ENCODE data around the gene GLCCI1.

The GLCCI1 gene

DNA sequence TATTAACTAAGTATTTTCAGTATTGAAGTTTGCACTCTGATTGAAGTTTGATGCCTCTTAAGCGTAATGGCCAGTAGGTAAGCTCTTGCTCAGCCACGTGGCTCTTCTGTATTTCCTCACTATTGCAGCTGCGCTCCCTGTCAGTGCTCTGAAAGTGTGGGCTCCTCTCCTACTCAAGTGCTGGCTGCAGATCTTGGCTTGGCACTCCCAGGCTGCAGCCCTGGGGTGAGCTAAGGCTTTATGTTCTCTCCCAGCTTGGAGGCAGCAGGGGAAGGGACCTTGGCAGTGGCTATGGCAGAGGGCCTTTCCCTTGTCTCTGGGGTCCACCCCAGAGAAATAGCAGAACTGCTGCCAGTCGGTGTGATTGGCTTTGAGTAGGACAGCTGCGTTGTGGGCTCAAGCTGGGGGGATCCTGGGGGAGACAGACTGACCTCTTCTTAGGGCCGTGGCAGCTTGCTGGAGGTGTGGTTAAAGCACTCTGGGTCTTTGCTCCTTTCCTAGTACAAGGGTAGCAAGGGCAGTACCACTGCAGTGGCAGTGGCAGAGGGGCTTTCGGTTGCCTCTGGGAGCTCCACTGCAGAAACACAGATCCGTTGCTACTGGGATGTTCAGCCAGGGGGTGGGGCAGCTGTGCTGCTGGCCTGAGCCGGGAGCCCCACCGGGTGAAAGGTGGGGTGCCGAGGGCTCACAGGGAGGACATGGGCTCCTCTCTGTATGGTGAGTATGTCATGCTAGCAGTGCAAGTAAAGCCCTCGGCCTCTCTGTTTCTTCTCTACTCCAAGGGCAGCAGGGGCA is 100.5 kb downstream of the GLCCI1 start:
- TF ChIP-seq BACH2 (CRISPR knock-in tag; IDR thresholded peaks at IDR 0.05; ENCODE audit: borderline replicate concordance), result no peak
- no peak for TF ChIP-seq PPARA (CRISPR knock-in tag; IDR thresholded peaks at IDR 0.05; ENCODE audit: borderline replicate concordance)
- TF ChIP-seq ZFP30 (CRISPR knock-in tag; IDR thresholded peaks at IDR 0.05), result no peak
- no peak for TF ChIP-seq ISL1 (CRISPR knock-in tag; IDR thresholded peaks at IDR 0.05)
- TF ChIP-seq, protein P1, sequence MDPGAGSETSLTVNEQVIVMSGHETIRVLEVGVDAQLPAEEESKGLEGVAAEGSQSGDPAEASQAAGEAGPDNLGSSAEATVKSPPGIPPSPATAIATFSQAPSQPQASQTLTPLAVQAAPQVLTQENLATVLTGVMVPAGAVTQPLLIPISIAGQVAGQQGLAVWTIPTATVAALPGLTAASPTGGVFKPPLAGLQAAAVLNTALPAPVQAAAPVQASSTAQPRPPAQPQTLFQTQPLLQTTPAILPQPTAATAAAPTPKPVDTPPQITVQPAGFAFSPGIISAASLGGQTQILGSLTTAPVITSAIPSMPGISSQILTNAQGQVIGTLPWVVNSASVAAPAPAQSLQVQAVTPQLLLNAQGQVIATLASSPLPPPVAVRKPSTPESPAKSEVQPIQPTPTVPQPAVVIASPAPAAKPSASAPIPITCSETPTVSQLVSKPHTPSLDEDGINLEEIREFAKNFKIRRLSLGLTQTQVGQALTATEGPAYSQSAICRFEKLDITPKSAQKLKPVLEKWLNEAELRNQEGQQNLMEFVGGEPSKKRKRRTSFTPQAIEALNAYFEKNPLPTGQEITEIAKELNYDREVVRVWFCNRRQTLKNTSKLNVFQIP (CRISPR knock-in tag; IDR thresholded peaks at IDR 0.05; ENCODE audit: borderline replicate concordance, low read depth), result no peak
- TF ChIP-seq TCF4 (CRISPR knock-in tag; IDR thresholded peaks at IDR 0.05; ENCODE audit: borderline replicate concordance), result no peak
- no peak for TF ChIP-seq TOX (CRISPR knock-in tag; IDR thresholded peaks at IDR 0.05; ENCODE audit: borderline replicate concordance)
- TF ChIP-seq, protein P2, sequence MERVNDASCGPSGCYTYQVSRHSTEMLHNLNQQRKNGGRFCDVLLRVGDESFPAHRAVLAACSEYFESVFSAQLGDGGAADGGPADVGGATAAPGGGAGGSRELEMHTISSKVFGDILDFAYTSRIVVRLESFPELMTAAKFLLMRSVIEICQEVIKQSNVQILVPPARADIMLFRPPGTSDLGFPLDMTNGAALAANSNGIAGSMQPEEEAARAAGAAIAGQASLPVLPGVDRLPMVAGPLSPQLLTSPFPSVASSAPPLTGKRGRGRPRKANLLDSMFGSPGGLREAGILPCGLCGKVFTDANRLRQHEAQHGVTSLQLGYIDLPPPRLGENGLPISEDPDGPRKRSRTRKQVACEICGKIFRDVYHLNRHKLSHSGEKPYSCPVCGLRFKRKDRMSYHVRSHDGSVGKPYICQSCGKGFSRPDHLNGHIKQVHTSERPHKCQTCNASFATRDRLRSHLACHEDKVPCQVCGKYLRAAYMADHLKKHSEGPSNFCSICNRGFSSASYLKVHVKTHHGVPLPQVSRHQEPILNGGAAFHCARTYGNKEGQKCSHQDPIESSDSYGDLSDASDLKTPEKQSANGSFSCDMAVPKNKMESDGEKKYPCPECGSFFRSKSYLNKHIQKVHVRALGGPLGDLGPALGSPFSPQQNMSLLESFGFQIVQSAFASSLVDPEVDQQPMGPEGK (CRISPR knock-in tag; IDR thresholded peaks at IDR 0.05; ENCODE audit: borderline replicate concordance), result no peak
- TF ChIP-seq, protein P3, sequence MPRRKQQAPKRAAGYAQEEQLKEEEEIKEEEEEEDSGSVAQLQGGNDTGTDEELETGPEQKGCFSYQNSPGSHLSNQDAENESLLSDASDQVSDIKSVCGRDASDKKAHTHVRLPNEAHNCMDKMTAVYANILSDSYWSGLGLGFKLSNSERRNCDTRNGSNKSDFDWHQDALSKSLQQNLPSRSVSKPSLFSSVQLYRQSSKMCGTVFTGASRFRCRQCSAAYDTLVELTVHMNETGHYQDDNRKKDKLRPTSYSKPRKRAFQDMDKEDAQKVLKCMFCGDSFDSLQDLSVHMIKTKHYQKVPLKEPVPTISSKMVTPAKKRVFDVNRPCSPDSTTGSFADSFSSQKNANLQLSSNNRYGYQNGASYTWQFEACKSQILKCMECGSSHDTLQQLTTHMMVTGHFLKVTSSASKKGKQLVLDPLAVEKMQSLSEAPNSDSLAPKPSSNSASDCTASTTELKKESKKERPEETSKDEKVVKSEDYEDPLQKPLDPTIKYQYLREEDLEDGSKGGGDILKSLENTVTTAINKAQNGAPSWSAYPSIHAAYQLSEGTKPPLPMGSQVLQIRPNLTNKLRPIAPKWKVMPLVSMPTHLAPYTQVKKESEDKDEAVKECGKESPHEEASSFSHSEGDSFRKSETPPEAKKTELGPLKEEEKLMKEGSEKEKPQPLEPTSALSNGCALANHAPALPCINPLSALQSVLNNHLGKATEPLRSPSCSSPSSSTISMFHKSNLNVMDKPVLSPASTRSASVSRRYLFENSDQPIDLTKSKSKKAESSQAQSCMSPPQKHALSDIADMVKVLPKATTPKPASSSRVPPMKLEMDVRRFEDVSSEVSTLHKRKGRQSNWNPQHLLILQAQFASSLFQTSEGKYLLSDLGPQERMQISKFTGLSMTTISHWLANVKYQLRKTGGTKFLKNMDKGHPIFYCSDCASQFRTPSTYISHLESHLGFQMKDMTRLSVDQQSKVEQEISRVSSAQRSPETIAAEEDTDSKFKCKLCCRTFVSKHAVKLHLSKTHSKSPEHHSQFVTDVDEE (CRISPR knock-in tag; IDR thresholded peaks at IDR 0.05), result no peak
- no peak for TF ChIP-seq SNAI2 (CRISPR knock-in tag; IDR thresholded peaks at IDR 0.05)
- TF ChIP-seq ZC3H10 (CRISPR knock-in tag; IDR thresholded peaks at IDR 0.05), result no peak
- no peak for TF ChIP-seq ZNF70 (CRISPR knock-in tag; IDR thresholded peaks at IDR 0.05)
- TF ChIP-seq OSR1 (CRISPR knock-in tag; IDR thresholded peaks at IDR 0.05), result no peak
- TF ChIP-seq RARB (CRISPR knock-in tag; IDR thresholded peaks at IDR 0.05), result no peak
- TF ChIP-seq, protein P4, sequence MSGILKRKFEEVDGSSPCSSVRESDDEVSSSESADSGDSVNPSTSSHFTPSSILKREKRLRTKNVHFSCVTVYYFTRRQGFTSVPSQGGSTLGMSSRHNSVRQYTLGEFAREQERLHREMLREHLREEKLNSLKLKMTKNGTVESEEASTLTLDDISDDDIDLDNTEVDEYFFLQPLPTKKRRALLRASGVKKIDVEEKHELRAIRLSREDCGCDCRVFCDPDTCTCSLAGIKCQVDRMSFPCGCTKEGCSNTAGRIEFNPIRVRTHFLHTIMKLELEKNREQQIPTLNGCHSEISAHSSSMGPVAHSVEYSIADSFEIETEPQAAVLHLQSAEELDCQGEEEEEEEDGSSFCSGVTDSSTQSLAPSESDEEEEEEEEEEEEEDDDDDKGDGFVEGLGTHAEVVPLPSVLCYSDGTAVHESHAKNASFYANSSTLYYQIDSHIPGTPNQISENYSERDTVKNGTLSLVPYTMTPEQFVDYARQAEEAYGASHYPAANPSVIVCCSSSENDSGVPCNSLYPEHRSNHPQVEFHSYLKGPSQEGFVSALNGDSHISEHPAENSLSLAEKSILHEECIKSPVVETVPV (CRISPR knock-in tag; IDR thresholded peaks at IDR 0.05), result no peak
- TF ChIP-seq ZNF565 (CRISPR knock-in tag; conservative IDR thresholded peaks at IDR 0.05; ENCODE audit: low read depth), result no peak
- no peak for ATAC-seq

DNA sequence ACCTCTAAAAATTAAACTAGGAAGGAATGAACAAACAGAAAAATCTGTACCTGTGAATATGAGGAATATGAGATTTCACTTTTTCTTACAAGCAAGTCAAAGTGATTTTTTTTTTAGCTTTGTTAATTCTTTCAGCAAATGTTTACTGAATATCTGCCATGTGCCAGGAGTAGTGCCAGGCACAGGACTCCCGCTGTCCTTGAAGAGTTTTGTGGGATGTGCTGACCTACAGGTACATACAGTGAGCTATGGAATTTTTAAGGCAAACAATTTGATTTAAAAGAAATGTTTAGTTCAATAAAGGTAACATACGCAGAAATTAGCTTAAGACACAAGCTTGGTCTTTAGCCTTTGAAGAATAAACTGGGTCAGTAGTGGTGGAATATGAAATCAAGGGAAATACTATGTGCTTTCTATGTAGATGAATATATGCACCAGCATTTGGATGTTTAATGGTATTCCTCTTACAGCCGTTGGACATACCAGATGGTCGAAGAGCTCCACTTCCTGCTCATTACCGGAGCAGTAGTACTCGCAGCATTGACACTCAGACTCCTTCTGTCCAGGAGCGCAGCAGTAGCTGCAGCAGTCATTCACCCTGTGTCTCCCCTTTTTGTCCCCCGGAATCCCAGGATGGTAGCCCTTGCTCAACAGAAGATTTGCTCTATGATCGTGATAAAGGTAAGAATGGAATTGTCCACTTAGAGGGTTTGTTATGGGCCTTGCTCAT is 102.0 kb downstream of the GLCCI1 start:
- TF ChIP-seq ARNTL (CRISPR knock-in tag; IDR thresholded peaks at IDR 0.05; ENCODE audit: borderline replicate concordance, low read depth) (no peak), TCF4 (CRISPR knock-in tag; IDR thresholded peaks at IDR 0.05; ENCODE audit: borderline replicate concordance) (no peak), ESRRG (CRISPR knock-in tag; IDR thresholded peaks at IDR 0.05) (no peak), OSR1 (CRISPR knock-in tag; IDR thresholded peaks at IDR 0.05) (no peak)

DNA sequence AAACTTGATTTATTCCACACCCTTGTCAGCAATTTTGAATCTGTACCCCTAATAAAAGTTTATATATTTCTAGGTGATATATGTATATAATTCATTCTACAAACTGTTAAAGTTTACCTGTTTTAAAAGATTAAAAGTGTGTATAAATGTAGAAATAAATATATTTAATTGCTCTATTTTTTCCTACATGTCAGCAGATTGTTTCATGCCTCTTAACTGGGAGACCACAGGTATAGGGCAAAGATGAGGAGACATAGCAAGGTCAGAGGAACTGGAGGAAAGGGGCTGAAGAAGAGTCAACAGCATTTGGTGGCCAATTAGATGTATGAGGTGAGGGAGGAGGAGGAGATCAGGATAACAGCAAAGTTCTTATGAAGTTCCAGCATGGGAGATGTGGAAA is 109.8 kb downstream of the GLCCI1 start:
- no peak for ATAC-seq
- TF ChIP-seq ZFP3 (CRISPR knock-in tag; IDR thresholded peaks at IDR 0.05), result no peak
- TF ChIP-seq ZNF70 (CRISPR knock-in tag; IDR thresholded peaks at IDR 0.05), result no peak
- no peak for TF ChIP-seq ZNF8 (CRISPR knock-in tag; IDR thresholded peaks at IDR 0.05)
- TF ChIP-seq CSDC2 (CRISPR knock-in tag; IDR thresholded peaks at IDR 0.05), result no peak
- no peak for TF ChIP-seq RARB (CRISPR knock-in tag; IDR thresholded peaks at IDR 0.05)
- TF ChIP-seq TCF4 (CRISPR knock-in tag; IDR thresholded peaks at IDR 0.05; ENCODE audit: borderline replicate concordance), result no peak
- TF ChIP-seq, protein P5, sequence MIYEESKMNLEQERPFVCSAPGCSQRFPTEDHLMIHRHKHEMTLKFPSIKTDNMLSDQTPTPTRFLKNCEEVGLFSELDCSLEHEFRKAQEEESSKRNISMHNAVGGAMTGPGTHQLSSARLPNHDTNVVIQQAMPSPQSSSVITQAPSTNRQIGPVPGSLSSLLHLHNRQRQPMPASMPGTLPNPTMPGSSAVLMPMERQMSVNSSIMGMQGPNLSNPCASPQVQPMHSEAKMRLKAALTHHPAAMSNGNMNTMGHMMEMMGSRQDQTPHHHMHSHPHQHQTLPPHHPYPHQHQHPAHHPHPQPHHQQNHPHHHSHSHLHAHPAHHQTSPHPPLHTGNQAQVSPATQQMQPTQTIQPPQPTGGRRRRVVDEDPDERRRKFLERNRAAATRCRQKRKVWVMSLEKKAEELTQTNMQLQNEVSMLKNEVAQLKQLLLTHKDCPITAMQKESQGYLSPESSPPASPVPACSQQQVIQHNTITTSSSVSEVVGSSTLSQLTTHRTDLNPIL (CRISPR knock-in tag; IDR thresholded peaks at IDR 0.05; ENCODE audit: low read depth), result no peak
- TF ChIP-seq ZNF565 (CRISPR knock-in tag; conservative IDR thresholded peaks at IDR 0.05; ENCODE audit: low read depth), result no peak
- TF ChIP-seq, protein P1 (CRISPR knock-in tag; IDR thresholded peaks at IDR 0.05; ENCODE audit: borderline replicate concordance, low read depth), result no peak
- TF ChIP-seq OSR1 (CRISPR knock-in tag; IDR thresholded peaks at IDR 0.05), result no peak

More for the DNA sequence above, 102.0 kb downstream of the GLCCI1 start:
- ATAC-seq, result no peak

All from SK-N-SH treated with all-trans-retinoic acid at 6 μM for 48 hours (cell line).